C4-2B (cell line): ENCODE results near the gene ARID5B.
"Not testable (repeated sequence)": the region's sequence is repeated elsewhere in the genome, so short reads cannot be mapped to it uniquely, and the experiment has no call there.

Source experiments
- H3K27ac ChIP-seq: fragments of 450-650 bp; 2 replicates; pipeline ENCODE4 v1.5.1; 2017
- ZFX ChIP-seq: fragments of 450-650 bp; IDR thresholded peaks from 2 replicates; pipeline ENCODE4 v1.6.1; 2017
- TF ChIP-seq, protein P1 (sequence below): fragments of 450-650 bp; conservative IDR thresholded peaks from 2 replicates; pipeline ENCODE4 v1.5.1; 2017; ENCODE audit warnings: mild to moderate bottlenecking

Gene ARID5B

DNA sequence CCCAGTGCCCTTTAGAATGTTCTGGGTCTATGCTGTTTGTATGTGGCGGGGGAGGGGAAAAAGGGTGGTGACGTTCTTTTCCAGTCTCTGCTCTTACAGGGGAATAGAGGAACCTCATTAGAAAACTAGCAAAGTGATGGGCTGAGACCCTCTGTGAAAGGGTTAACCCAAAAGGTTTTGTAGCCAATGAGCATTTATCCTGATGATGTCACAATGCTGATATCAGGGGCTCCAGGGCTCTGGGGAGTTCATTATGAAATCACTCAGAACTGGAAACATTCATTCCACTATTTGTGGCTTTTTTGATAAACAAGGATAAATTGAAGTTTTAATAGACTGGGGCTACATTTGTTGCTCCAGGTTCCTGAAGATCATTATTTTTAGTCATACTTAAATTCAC, 71.7 kb downstream of the ARID5B start:
- H3K27ac ChIP-seq: no peak overlapping the region
- no peak for TF ChIP-seq ZFX
- TF ChIP-seq, protein P1, sequence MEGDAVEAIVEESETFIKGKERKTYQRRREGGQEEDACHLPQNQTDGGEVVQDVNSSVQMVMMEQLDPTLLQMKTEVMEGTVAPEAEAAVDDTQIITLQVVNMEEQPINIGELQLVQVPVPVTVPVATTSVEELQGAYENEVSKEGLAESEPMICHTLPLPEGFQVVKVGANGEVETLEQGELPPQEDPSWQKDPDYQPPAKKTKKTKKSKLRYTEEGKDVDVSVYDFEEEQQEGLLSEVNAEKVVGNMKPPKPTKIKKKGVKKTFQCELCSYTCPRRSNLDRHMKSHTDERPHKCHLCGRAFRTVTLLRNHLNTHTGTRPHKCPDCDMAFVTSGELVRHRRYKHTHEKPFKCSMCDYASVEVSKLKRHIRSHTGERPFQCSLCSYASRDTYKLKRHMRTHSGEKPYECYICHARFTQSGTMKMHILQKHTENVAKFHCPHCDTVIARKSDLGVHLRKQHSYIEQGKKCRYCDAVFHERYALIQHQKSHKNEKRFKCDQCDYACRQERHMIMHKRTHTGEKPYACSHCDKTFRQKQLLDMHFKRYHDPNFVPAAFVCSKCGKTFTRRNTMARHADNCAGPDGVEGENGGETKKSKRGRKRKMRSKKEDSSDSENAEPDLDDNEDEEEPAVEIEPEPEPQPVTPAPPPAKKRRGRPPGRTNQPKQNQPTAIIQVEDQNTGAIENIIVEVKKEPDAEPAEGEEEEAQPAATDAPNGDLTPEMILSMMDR: no peak

DNA sequence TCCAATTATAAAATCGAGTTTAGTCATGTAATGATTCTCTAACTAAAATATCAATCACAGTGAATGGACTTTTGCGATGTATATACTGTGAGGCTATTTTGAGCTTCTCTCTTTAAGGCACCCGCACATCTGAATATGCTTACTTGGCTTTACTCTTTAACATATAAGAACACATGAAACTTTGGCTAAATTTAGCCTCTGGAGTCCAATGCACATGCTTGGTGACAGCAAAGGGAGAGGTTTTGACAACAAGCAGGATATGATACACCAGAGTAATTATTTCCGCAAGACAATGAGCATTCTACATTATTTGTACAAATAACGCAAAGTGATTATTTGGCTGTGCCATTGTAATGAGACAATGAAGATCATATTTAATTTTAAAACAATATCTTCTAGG, 72.4 kb downstream of the ARID5B start:
- TF ChIP-seq, protein P1: no peak
- TF ChIP-seq ZFX: no peak
- no peak overlapping the region for H3K27ac ChIP-seq

DNA sequence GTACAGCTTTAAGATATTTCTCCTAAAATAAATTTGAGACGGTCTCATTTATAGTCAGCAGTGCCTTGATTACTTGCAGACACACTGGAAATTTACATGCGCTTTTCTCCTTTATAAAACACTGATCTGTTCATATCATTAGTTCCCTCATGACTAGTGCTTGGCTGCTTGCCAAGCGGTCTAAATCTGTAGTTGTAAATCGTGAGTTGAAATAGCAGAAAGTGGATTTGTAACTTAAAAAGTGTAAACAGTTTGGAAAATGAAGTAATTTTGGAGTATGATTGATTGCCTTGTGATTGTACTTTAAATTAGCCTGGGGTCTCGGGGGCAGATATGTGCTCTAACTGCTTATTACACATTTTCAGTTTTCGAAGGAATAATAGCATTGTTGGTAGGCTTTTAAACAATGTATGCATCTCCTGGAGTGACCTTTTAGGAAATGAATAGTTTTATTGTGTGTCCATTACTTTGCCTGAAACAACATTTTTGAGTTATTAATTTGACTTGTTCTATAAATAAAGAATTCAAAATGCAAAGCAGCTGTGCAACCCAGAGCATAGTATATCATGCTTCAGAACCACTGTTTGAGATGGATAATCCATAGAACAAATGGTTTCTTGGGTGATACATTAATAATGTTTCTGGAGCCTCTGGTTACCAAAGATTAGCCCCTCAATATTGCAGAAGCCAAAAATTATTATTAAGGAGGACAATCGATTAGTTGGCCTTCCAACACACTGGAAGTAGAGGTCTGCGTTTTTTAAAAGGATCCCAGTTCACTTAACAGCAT, 73.3 kb downstream of the ARID5B start:
- H3K27ac ChIP-seq: no peak overlapping the region
- TF ChIP-seq ZFX: no peak
- TF ChIP-seq, protein P1: no peak

DNA sequence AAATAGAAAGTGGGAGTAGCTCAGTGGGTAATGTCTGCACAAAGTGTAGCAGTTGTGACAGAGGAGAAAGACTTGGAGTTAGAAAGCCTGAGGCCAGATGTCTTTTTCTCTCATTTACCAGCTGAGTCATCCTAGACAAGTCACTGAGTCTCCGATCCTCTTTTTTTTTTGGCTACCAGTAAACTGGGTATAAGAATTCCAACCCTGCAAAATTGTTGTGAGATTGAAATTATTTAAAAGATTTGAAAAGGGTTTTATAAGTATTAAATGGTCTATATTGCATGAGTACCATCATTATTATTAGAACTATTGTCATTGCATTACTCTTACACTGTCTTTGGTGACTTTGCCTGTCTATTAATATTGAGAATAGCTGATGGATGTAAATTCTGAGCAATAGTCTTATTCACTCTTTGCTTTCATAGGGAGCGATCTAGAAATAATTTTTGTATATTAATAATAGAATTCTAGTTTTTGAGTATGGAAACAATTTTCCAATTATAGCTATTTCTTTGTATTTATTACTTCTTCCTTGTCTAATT, 74.0 kb downstream of the ARID5B start:
- H3K27ac ChIP-seq: no peak overlapping the region
- TF ChIP-seq, protein P1: no peak
- TF ChIP-seq ZFX: no peak

DNA sequence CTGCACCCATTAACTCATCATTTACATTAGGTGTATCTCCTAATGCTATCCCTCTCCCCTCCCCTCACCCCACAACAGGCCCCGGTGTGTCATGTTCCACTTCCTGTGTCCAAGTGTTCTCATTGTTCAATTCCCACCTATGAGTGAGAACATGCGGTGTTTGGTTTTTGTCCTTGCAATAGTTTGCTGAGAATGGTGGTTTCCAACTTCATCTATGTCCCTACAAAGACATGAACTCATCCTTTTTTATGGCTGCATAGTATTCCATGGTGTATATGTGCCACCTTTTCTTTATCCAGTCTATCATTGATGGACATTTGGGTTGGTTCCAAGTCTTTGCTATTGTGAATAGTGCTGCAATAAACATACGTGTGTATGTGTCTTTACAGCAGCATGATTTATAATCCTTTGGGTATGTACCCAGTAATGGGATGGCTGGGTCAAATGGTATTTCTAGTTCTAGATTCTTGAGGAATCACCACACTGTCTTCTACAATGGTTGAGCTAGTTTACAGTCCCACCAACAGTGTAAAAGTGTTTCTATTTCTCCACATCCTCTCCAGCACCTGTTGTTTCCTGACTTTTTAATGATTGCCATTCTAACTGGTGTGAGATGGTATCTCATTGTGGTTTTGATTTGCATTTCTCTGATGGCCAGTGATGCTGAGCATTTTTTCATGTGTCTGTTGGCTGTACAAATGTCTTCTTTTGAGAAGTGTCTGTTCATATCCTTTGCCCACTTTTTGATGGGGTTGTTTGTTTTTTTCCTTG, 75.6 kb downstream of the ARID5B start:
- H3K27ac ChIP-seq: not testable (repeated sequence)

DNA sequence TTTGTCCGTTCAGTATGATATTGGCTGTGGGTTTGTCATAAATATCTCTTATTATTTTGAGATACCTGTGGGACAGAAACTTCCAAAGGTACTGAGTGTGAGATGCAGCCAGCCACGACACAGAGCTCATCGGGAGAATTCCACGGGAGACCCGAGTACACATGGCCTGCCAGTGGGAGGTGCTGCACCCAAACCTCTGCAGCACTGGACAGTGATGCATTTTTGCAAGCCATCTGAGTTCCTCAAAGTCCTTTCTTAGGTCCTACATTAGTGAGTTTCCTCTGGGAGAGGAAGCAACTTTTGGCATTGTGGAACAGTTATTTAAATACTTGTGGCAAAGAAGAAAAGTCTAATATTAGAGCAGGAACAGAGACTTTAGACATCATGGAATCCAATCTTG, 77.5 kb downstream of the ARID5B start:
- H3K27ac ChIP-seq: no peak overlapping the region
- TF ChIP-seq ZFX: no peak
- TF ChIP-seq, protein P1: no peak

DNA sequence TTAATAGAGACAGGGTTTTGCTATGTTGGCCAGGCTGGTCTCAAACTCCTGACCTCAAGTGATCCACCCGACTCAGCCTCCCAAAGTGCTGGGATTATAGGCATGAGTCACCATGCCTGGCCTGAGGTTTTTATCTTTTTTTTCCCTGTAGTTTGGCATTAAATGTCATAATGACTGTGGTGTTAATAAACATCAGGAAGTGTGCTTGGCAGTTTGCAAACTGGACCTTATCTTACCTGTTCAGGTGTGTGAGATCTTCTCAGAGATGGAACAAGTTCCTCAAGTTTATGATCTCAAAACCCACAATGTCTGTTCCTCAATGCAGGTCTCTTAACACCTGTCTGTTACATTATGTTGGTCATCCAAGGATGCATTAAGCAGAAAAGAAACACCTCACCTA, 80.0 kb downstream of the ARID5B start:
- H3K27ac ChIP-seq: peak overlapping the region; percentile 75
- TF ChIP-seq ZFX: no peak
- TF ChIP-seq, protein P1: no peak
